IMR-90 (cell line): ENCODE results near the gene RGS3.

Experiments used
- CHD1 ChIP-seq: IDR thresholded peaks from 2 replicates; pipeline ENCODE4 v1.6.1; 2012; ENCODE audit warnings: low read depth, low read length, improper control_type of control experiment
- POLR2A ChIP-seq: IDR thresholded peaks from 2 replicates; pipeline ENCODE4 v1.6.1; 2012; ENCODE audit warnings: mild to moderate bottlenecking, low read depth, low read length
- TF ChIP-seq, protein P1 (sequence below): conservative IDR thresholded peaks from 2 replicates; pipeline ENCODE4 v1.5.1; 2012; ENCODE audit warnings: mild to moderate bottlenecking, low read depth, low read length, improper control_type of control experiment

GRCh38 chr9:113632776-113633590, 169.5 kb downstream of the RGS3 start:
- TF ChIP-seq, protein P1, sequence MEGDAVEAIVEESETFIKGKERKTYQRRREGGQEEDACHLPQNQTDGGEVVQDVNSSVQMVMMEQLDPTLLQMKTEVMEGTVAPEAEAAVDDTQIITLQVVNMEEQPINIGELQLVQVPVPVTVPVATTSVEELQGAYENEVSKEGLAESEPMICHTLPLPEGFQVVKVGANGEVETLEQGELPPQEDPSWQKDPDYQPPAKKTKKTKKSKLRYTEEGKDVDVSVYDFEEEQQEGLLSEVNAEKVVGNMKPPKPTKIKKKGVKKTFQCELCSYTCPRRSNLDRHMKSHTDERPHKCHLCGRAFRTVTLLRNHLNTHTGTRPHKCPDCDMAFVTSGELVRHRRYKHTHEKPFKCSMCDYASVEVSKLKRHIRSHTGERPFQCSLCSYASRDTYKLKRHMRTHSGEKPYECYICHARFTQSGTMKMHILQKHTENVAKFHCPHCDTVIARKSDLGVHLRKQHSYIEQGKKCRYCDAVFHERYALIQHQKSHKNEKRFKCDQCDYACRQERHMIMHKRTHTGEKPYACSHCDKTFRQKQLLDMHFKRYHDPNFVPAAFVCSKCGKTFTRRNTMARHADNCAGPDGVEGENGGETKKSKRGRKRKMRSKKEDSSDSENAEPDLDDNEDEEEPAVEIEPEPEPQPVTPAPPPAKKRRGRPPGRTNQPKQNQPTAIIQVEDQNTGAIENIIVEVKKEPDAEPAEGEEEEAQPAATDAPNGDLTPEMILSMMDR = no peak
- no peak for TF ChIP-seq CHD1
- no peak for TF ChIP-seq POLR2A
